Ovary (tissue), 9 donors: ENCODE measurements around the gene PGP. TPM values are rescaled to one million over a fixed set of nuclear protein-coding genes. Genes with fewer than 3 reads are reported as not detected.

Experiments used
- DNase-seq, 5 donors: peaks; one replicate each; pipeline ENCODE4 v3.0.0-alpha.2; 2019 to 2020
- H3K27ac ChIP-seq, 2 donors: fragments of 200-600 bp; one replicate each; pipeline versions ENCODE4 v1.5.1 to v1.8.0; 2019 to 2022
- H3K27me3 ChIP-seq: fragments of 200-600 bp; one replicate; pipeline ENCODE4 v1.8.0; 2022
- H3K36me3 ChIP-seq: fragments of 200-600 bp; sonication (generic); one replicate; pipeline ENCODE4 v1.5.1; 2019
- H3K4me1 ChIP-seq: one replicate; pipeline ENCODE4 v1.8.1; 2013; ENCODE audit warnings: mild to moderate bottlenecking, moderate library complexity; ENCODE audit not compliant: insufficient read depth
- H3K4me3 ChIP-seq: fragments of 200-600 bp; sonication (generic); one replicate; pipeline ENCODE4 v1.5.1; 2017
- H3K9me3 ChIP-seq, 2 donors: fragments of 200-600 bp in 1 of 2; sonication (generic) in 1 of 2; one replicate each; pipeline versions ENCODE4 v1.5.1 to v1.8.1; 2013 to 2019; ENCODE audit warnings: mild to moderate bottlenecking in 1 of 2, moderate library complexity in 1 of 2
- CTCF ChIP-seq, 3 donors: fragments of 450-650 bp in 2 of 3; fragments of 200-600 bp in 1 of 3; IDR thresholded peaks; one replicate each; pipeline versions ENCODE4 v1.5.1 to v1.8.0; 2016 to 2022; ENCODE audit warnings: antibody characterized with exemption in 3 of 3, mild to moderate bottlenecking in 1 of 3
- EP300 ChIP-seq: sonication (generic); formaldehyde crosslinking; IDR thresholded peaks from one replicate; pipeline ENCODE4 v1.6.1; 2017; ENCODE audit warnings: antibody characterized with exemption
- POLR2A ChIP-seq: fragments of 450-650 bp; IDR thresholded peaks from one replicate; pipeline ENCODE4 v1.6.1; 2017; ENCODE audit warnings: antibody characterized with exemption, mild to moderate bottlenecking, moderate library complexity
- WGBS, 3 donors: extraction: QIAGEN DNeasy Blood & Tissue Kit in 1 of 3; methylation state at CpG; one replicate each; pipeline versions ENCODE4 v1.1.5 to v1.1.7; 2013 to 2017; 5-methylcytosine and 5-hydroxymethylcytosine counted together
- intact Hi-C, 4 donors: fragments of 100-400 bp; cut with DNase I; formaldehyde crosslinking; loops; one replicate each; pipeline versions ENCODE4 v1.11.0 to v1.15.1; 2022 to 2023
- polyA plus RNA-seq, 2 donors: library from polyadenylated mRNA; stranded (reverse); fragments of 200-250 nt in 1 of 2; fragments of 350-450 nt in 1 of 2; fragmentation: Illumina TruSeq in 1 of 2; extraction: RNeasy Lipid Tissue Mini Kit (QIAGEN cat#74804) in 1 of 2; gene quantifications; one replicate each; pipeline ENCODE4 v1.2.3, GENCODE V29; 2013 to 2014
- total RNA-seq, 7 donors: library from RNA; depleted of rRNA in 2 of 7; stranded (reverse); fragments of >200 nt in 2 of 7; fragmentation: NEBNext Ultra II Directional in 3 of 7; extraction: Animal tissue kit (Norgen Biotek cat#: 25700) in 3 of 7; gene quantifications; one replicate each; pipeline versions ENCODE4 v1.1.0 to v1.2.4, GENCODE V29; 2016 to 2023
- donor health status: DM: no; HTN: no; CAD: no; lungs with moderate emphysema.
- donor health status: DM: no; HTN: no; CAD: no.
- donor health status: Bipolar disorder and iron deficiency.
- donor health status: DM: yes; HTN: yes; CAD: no.
- donor health status: DM: no; HTN: no; CAD: no.
- donor health status: DM: yes; HTN: yes; CAD: no.

PGP gene
- total and polyA plus RNA-seq, 9 donors: 2.5 to 12.3 (median 6.9) TPM

- 65 to 76% (median 76%) methylated on average over 22 to 23 of the region's 23 CpGs for WGBS, 3 donors
- H3K27me3 ChIP-seq: no peaks in the 10 kb centered on the region
- TF ChIP-seq EP300: no peak
- TF ChIP-seq CTCF (IDR thresholded peaks at IDR 0.05): no peak
- TF ChIP-seq POLR2A: no peak
- peaks cover 9% of the 10 kb centered on the region for H3K4me1 ChIP-seq
- H3K9me3 ChIP-seq: no peaks in the 10 kb centered on the region
- DNase-seq: no peak
- H3K27ac ChIP-seq: no peak overlapping the region
- intact Hi-C loops: no loop called here
- H3K4me3 ChIP-seq: no peak overlapping the region
- no peaks in the 10 kb centered on the region for H3K36me3 ChIP-seq
Observed at GRCh38 chr16:2208308-2208707, 6.3 kb downstream of the PGP start.

GRCh38 chr16:2207872-2208271 lies 6.8 kb downstream of the PGP start:
- 84 to 90% (median 85%) methylated on average over 9 of the region's 9 CpGs for WGBS, 3 donors

DNA sequence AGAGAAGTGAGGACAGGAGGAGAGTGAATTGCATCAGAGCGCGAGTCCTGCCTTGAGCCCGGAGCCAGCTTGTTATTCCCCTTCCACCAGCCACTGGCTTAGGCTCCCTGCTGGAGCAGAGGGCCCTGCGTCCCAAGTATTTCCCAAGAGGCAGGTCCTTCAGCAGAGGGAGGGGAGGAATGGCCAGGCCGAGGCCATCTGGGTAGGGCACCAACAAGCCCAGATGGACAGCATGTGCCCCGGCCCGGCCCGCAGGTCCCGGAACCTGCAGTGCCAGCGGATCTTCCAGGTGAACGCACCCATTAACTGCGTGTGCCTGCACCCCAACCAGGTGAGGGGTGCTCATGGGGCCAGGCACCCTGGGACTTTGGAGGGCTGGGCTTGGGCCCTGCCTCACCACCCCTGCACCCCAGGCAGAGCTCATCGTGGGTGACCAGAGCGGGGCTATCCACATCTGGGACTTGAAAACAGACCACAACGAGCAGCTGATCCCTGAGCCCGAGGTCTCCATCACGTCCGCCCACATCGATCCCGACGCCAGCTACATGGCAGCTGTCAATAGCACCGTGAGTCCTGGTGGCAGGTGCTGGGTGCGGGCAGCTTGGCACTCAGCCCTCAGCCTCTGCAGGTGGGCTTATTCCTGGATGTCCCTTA lies 7.7 kb downstream of the PGP start:
- H3K4me3 ChIP-seq: no peak overlapping the region
- intact Hi-C loops: no loop called here
- H3K27ac ChIP-seq: no peak overlapping the region
- DNase-seq: no peak
- 85 to 93% (median 92%) methylated on average over 22 to 23 of the region's 23 CpGs for WGBS, 3 donors
- no peaks in the 10 kb centered on the region for H3K9me3 ChIP-seq
- H3K27me3 ChIP-seq: no peaks in the 10 kb centered on the region
- no peaks in the 10 kb centered on the region for H3K36me3 ChIP-seq
- TF ChIP-seq CTCF (IDR thresholded peaks at IDR 0.05): no peak
- no peak for TF ChIP-seq EP300
- no peak for TF ChIP-seq POLR2A
- H3K4me1 ChIP-seq: peaks cover 8% of the 10 kb centered on the region

More at GRCh38 chr16:2207872-2208271, 6.8 kb downstream of the PGP start:
- intact Hi-C loops: no loop called here
- Histone ChIP-seq H3K4me1 (peaks cover 8% of the 10 kb centered on the region), H3K4me3 (no peak overlapping the region), H3K36me3 (no peaks in the 10 kb centered on the region), H3K9me3 (no peaks in the 10 kb centered on the region), H3K27me3 (no peaks in the 10 kb centered on the region), H3K27ac (no peak overlapping the region)
- TF ChIP-seq EP300 (no peak), POLR2A (no peak), CTCF (IDR thresholded peaks at IDR 0.05) (no peak)
- DNase-seq: no peak

DNA sequence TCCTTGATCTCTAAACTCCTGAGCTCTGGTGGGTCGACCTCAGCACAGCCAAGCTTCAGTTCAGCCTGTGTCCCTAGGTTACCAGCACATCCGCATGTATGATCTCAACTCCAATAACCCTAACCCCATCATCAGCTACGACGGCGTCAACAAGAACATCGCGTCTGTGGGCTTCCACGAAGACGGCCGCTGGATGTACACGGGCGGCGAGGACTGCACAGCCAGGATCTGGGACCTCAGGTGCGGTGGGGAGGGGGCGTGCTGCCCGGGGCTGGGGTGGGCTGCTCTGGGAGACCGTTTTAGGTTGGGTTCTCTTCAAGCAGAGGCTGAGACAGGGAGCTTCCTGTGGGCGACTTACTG lies 8.2 kb downstream of the PGP start:
- H3K27ac ChIP-seq: peak overlapping the region in 1 of 2 donors; percentile 99
- no peak for DNase-seq
- no peaks in the 10 kb centered on the region for H3K36me3 ChIP-seq
- peaks cover 8% of the 10 kb centered on the region for H3K4me1 ChIP-seq
- WGBS, 3 donors: 67 to 77% (median 69%) methylated on average over 18 of the region's 18 CpGs
- H3K9me3 ChIP-seq: no peaks in the 10 kb centered on the region
- H3K27me3 ChIP-seq: no peaks in the 10 kb centered on the region
- TF ChIP-seq EP300 (no peak), POLR2A (no peak), CTCF (IDR thresholded peaks at IDR 0.05) (no peak)
- no peak overlapping the region for H3K4me3 ChIP-seq
- intact Hi-C loops: no loop called here
